CD4-positive, alpha-beta memory T cell (primary cell): ENCODE data around the gene PSMD11. TPM values are rescaled to one million over a fixed set of nuclear protein-coding genes. Genes with fewer than 3 reads are reported as not detected.
"Not testable (repeated sequence)": the region's sequence is repeated elsewhere in the genome, so short reads cannot be mapped to it uniquely, and the experiment has no call there.

Experiments
- CTCF ChIA-PET: fragments of 350-600 bp; sonication (Branson Sonifier 250); formaldehyde crosslinking; loops from one replicate; lab custom pipeline; 2021; ENCODE audit warnings: inconsistent platforms; ENCODE audit not compliant: partially characterized antibody; lab: Charles Lee
- POLR2A ChIA-PET: fragments of 350-600 bp; sonication (Branson Sonifier 250); formaldehyde crosslinking; loops from one replicate; lab custom pipeline; 2021; ENCODE audit not compliant: partially characterized antibody; lab: Charles Lee
- DNase-seq, 5 donors: peaks; one replicate each; pipeline versions ENCODE4 v3.0.0 to v3.0.0-alpha.2; 2020 to 2022; ENCODE audit warnings: mixed read lengths in 1 of 5
- H3K27ac ChIP-seq: one replicate; pipeline ENCODE4 v1.7.0; 2013; ENCODE audit warnings: low read depth, low read length
- H3K27me3 ChIP-seq: 2 replicates; pipeline ENCODE4 v1.7.0; 2013; ENCODE audit warnings: mild to moderate bottlenecking, low read length, moderate library complexity; ENCODE audit not compliant: insufficient read depth
- H3K36me3 ChIP-seq: 2 replicates; pipeline ENCODE4 v1.7.0; 2013; ENCODE audit warnings: mild to moderate bottlenecking, low read length, moderate library complexity; ENCODE audit not compliant: insufficient read depth
- H3K4me1 ChIP-seq: 2 replicates; pipeline ENCODE4 v1.7.0; 2013; ENCODE audit warnings: mild to moderate bottlenecking, low read length, moderate library complexity; ENCODE audit not compliant: insufficient read depth
- H3K4me3 ChIP-seq, 2 donors: one replicate each; pipeline ENCODE4 v1.7.0; 2013; ENCODE audit warnings: low read length in 2 of 2, mild to moderate bottlenecking in 1 of 2
- H3K9me3 ChIP-seq, 2 donors: one replicate each; pipeline ENCODE4 v1.7.0; 2013; ENCODE audit warnings: low read length in 2 of 2, control low read depth in 1 of 2; ENCODE audit not compliant: control insufficient read depth in 1 of 2
- H3K27ac Mint-ChIP-seq, 7 donors: one replicate each; pipeline ENCODE4 v1.8.0; 2020 to 2021; ENCODE audit warnings: mixed read lengths in 7 of 7, mild to moderate bottlenecking in 6 of 7, inconsistent platforms in 3 of 7, moderate library complexity in 3 of 7
- H3K27me3 Mint-ChIP-seq, 2 donors: one replicate each; pipeline ENCODE4 v1.8.0; 2020 to 2021; ENCODE audit warnings: mixed read lengths in 2 of 2
- H3K36me3 Mint-ChIP-seq, 2 donors: one replicate each; pipeline ENCODE4 v1.8.0; 2020 to 2021; ENCODE audit warnings: mixed read lengths in 2 of 2, inconsistent platforms in 1 of 2, mild to moderate bottlenecking in 1 of 2
- H3K4me1 Mint-ChIP-seq, 4 donors: one replicate each; pipeline ENCODE4 v1.8.0; 2020 to 2021; ENCODE audit warnings: mixed read lengths in 4 of 4, mild to moderate bottlenecking in 1 of 4
- H3K4me3 Mint-ChIP-seq, 8 donors: one replicate each; pipeline ENCODE4 v1.8.0; 2020 to 2021; ENCODE audit warnings: mixed read lengths in 8 of 8, mild to moderate bottlenecking in 7 of 8, moderate library complexity in 6 of 8, inconsistent platforms in 3 of 8
- H3K9me3 Mint-ChIP-seq, 8 donors: one replicate each; pipeline ENCODE4 v1.8.0; 2020 to 2021; ENCODE audit warnings: mixed read lengths in 8 of 8, mild to moderate bottlenecking in 5 of 8, inconsistent platforms in 3 of 8, moderate library complexity in 1 of 8
- intact Hi-C: fragments of 100-400 bp; cut with micrococcal nuclease; formaldehyde crosslinking; loops from one replicate; pipeline ENCODE4 v1.15.1; 2023
- polyA plus RNA-seq, 2 donors: library from polyadenylated mRNA; unstranded; fragments of 300-500 nt; fragmentation: Illumina TruSeq; gene quantifications; one replicate each; pipeline ENCODE4 v1.2.3, GENCODE V29; 2021
- total RNA-seq, 2 experiments: library from RNA; stranded (reverse); gene quantifications; one replicate each; pipeline ENCODE4 v1.2.3, GENCODE V29; 2021

Gene PSMD11
- total RNA-seq, result 10 to 100 TPM; 58.0 to 68.2 TPM
- 100 to 1,000 TPM; 138 to 140 TPM for polyA plus RNA-seq

DNA sequence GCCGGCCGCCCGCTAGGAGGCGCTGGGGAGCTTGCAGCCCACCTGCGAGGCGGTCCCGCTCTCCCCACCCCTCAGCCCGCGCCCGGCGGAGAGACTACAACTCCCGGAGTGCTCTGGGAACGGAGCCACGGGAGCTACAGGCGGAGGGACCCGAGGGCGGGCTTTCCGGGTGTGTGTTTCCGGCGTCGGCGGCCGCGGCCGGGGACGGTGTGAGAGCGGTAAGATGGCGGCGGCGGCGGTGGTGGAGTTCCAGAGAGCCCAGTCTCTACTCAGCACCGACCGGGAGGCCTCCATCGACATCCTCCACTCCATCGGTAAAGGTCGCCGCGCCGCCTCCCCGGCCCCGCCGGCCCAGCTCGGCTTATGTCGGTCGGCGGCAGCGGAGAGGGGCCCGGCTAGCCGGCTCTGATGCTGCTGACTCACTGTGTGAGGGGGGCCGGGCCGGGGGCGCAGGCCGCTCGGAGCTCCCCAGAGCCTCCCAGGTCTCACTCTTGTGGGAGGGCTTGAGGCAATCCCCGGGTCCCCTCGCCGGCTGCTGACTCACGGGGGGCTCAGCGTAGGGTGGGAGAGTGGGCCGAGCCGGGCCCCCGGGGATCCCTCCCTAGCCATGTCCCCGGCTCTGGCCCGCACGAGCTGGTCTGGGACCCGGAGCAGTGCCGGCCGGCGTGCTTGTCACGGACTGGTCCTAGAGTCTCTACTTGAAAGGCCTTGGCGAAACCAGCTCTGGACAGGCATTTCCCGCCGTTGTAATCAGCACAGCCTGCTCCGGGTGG, at the start of gene PSMD11:
TSS of gene PSMD11 (plus strand) at position 210 of the 773 bp plus-strand sequence. CDS start at position 224, 14 bp downstream.
- H3K4me1 Mint-ChIP-seq, result peaks cover 21 to 43% (median 31%) of the 10 kb centered on the region in 4 donors
- no peaks in the 10 kb centered on the region for H3K9me3 Mint-ChIP-seq
- Histone ChIP-seq H3K4me1 (peaks cover 27% of the 10 kb centered on the region), H3K4me3 (peak within 1 kb of the TSS; percentile 66 to 71), H3K27ac (peak within 1 kb of the TSS; percentile 79), H3K36me3 (peaks cover 9% of the 10 kb centered on the region), H3K9me3 (no peaks in the 10 kb centered on the region), H3K27me3 (no peaks in the 10 kb centered on the region)
- intact Hi-C loops, result loop anchor here (1.0 to 5.0 kb wide), 4 partner anchors 17 to 433 kb away; partner anchors contain the start of genes CDK5R1, MYO1D and ZNF207
- peak within 1 kb of the TSS; percentile 85 to 96 (median 90) for H3K4me3 Mint-ChIP-seq
- DNase-seq, result peak; percentile 98 to 99 (median 99)
- peak within 1 kb of the TSS; percentile 33 to 96 (median 90) for H3K27ac Mint-ChIP-seq
- CTCF ChIA-PET, result interaction anchor here (0.5 to 13.5 kb wide), 34 partner anchors 9 to 433 kb away, joined by 3 to 121 read pairs (median 3); partner anchors contain the start of gene MYO1D
- no peaks in the 10 kb centered on the region for H3K27me3 Mint-ChIP-seq
- H3K36me3 Mint-ChIP-seq, result peaks cover 8 to 31% of the 10 kb centered on the region in 2 donors
- POLR2A ChIA-PET, result interaction anchor here (0.7 to 2.3 kb wide), 19 partner anchors 10 to 544 kb away, joined by 3 to 10 read pairs (median 4); partner anchors contain the start of genes C17orf75, CDK5R1 and ZNF207

DNA sequence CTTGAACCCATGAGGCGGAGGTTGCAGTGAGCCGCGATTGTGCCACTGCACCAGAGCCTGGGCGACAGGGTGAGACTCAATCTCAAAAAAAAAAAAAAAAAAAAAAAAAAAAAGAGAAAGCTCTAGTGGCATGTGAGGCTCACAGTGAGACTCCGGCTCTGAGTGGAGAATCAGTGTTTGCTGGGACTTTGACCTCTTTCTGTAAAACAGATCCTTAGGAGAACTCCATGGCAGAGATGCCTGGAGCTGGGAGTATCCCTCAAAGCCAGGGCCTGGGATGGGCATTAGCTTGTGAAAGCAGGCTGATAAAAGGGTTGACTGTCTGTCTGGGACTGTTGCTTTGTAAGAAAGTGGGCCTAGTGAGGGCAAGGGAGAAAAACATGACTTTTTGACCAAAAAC, 48.0 kb upstream of the PSMD11 start:
- Histone ChIP-seq H3K9me3 (no peaks in the 10 kb centered on the region), H3K4me1 (no peaks in the 10 kb centered on the region), H3K4me3 (no peak overlapping the region), H3K36me3 (no peaks in the 10 kb centered on the region), H3K27ac (no peak overlapping the region), H3K27me3 (no peaks in the 10 kb centered on the region)
- Mint-ChIP-seq H3K9me3 (no peaks in the 10 kb centered on the region), H3K4me3 (no peak overlapping the region), H3K27me3 (no peaks in the 10 kb centered on the region), H3K36me3 (peaks cover 4 to 9% of the 10 kb centered on the region in 2 donors), H3K4me1 (peaks cover 0 to 9% (median 6%) of the 10 kb centered on the region in 4 donors), H3K27ac (peak overlapping the region in 2 of 7 donors; percentile 0 to 18)
- CTCF ChIA-PET, result interaction anchor here (1.1 kb wide), 1 partner anchor 24 kb away, joined by 3 read pairs; no protein-coding TSS in a partner anchor
- intact Hi-C loops, result no loop called here
- POLR2A ChIA-PET, result no interaction called here
- DNase-seq, result no peak

DNA sequence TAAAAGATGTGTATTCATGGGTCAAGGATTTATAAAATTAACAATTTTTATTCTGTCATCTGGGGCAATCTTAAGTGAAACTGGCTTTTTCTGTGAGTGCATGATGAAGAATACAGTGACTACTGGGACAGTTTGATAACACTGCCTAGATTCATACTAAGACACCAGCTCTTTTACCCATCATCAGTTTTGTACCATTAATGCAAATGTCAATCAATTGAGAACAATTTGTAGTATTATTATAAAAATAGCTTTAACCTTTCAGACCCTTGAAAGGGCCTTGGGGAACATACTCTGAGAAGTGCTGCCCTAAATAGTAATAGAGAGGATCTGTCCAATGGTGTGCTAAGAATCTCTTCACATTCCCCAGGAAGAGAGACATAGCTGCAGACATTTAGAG, 45.4 kb upstream of the PSMD11 start:
- intact Hi-C loops, result no loop called here
- H3K27ac ChIP-seq, result no peak overlapping the region
- H3K36me3 ChIP-seq, result no peaks in the 10 kb centered on the region
- H3K4me3 Mint-ChIP-seq, result no peak overlapping the region
- no peak overlapping the region for H3K4me3 ChIP-seq
- CTCF ChIA-PET, result no interaction called here
- H3K9me3 ChIP-seq, result no peaks in the 10 kb centered on the region
- H3K27me3 Mint-ChIP-seq, result no peaks in the 10 kb centered on the region
- peaks cover 0 to 7% (median 5%) of the 10 kb centered on the region in 4 donors for H3K4me1 Mint-ChIP-seq
- POLR2A ChIA-PET, result interaction anchor here (0.9 to 1.4 kb wide), 2 partner anchors 13 to 14 kb away, joined by 3 to 7 read pairs; no protein-coding TSS in a partner anchor
- peak overlapping the region in 4 of 7 donors; percentile 54 to 77 (median 66) for H3K27ac Mint-ChIP-seq
- H3K4me1 ChIP-seq, result no peaks in the 10 kb centered on the region
- no peak for DNase-seq
- no peaks in the 10 kb centered on the region for H3K9me3 Mint-ChIP-seq
- no peaks in the 10 kb centered on the region for H3K27me3 ChIP-seq
- H3K36me3 Mint-ChIP-seq, result peaks cover 3 to 5% of the 10 kb centered on the region in 2 donors

DNA sequence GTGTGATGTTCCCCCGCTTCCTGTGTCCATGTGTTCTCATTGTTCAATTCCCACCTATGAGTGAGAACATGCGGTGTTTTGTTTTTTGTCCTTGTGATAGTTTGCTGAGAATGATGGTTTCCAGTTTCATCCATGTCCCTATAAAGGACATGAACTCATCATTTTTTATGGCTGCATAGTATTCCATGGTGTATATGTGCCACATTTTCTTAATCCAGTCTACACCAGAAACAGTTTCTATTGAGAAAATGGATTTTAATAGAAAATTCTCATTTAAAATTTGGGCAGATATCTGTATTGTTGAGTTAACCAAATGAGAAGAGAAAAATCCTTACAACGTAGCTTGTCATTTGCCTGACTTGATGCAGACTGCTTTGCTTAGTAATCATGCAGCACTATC, 34.2 kb upstream of the PSMD11 start:
- H3K4me1 ChIP-seq, H3K27me3 Mint-ChIP-seq, H3K9me3 Mint-ChIP-seq, H3K27me3 ChIP-seq, intact Hi-C loops, H3K27ac ChIP-seq, H3K4me3 Mint-ChIP-seq, H3K4me1 Mint-ChIP-seq, CTCF ChIA-PET, H3K9me3 ChIP-seq, DNase-seq, H3K4me3 ChIP-seq, H3K36me3 ChIP-seq, POLR2A ChIA-PET: not testable (repeated sequence)
- peak overlapping the region in 1 of 7 donors; percentile 37 for H3K27ac Mint-ChIP-seq
- H3K36me3 Mint-ChIP-seq, result peaks cover 11 to 21% of the 10 kb centered on the region in 2 donors

DNA sequence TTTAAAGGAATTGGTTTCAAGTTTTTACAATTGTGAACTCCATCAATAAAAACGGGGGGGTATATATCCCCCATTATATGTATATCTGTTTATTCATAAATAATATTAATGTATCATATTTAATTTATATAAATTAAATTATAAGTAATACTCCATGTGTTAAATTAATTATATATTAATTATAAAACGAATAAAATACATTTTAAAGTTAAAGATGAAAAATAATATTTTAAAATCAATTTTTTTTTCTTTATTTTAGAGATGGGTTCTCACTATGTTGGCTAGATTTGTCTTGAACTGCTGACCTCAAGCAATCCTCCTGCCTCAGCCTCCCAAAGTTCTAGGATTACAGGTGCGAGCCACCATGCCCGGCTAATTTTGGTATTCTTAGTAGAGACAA, 17.4 kb upstream of the PSMD11 start:
- Mint-ChIP-seq H3K27me3 (no peaks in the 10 kb centered on the region), H3K4me3 (no peak overlapping the region), H3K9me3 (peaks cover 0 to 29% (median 15%) of the 10 kb centered on the region in 8 donors), H3K36me3 (peaks cover 12 to 20% of the 10 kb centered on the region in 2 donors), H3K4me1 (no peaks in the 10 kb centered on the region), H3K27ac (no peak overlapping the region)
- no peak for DNase-seq
- CTCF ChIA-PET, result no interaction called here
- Histone ChIP-seq H3K4me3 (no peak overlapping the region), H3K9me3 (peaks cover 0 to 10% of the 10 kb centered on the region in 2 donors), H3K27ac (no peak overlapping the region), H3K4me1 (no peaks in the 10 kb centered on the region), H3K27me3 (no peaks in the 10 kb centered on the region), H3K36me3 (no peaks in the 10 kb centered on the region)
- intact Hi-C loops, result no loop called here
- POLR2A ChIA-PET, result no interaction called here

DNA sequence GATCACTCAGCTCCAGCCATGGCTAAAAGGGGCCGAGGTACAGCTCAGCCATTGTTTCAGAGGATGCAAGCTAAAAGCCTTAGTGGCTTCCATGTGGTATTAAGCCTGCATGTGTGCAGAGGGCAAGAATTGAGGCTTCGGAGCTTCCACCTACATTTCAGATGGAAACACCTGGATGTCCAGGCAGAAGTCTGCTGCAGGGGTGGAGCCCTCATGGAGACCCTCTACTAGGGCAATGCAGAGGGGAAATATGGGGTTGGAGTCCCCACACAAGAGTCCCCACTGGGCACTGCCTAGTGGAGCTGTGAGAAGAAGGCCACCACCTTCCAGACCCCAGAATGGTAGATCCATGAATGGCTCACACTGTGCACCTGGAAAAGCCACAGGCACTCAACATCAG, 14.7 kb upstream of the PSMD11 start:
- POLR2A ChIA-PET, result no interaction called here
- CTCF ChIA-PET, result interaction anchor here (1.0 kb wide), 1 partner anchor 9 kb away, joined by 5 read pairs; no protein-coding TSS in a partner anchor

DNA sequence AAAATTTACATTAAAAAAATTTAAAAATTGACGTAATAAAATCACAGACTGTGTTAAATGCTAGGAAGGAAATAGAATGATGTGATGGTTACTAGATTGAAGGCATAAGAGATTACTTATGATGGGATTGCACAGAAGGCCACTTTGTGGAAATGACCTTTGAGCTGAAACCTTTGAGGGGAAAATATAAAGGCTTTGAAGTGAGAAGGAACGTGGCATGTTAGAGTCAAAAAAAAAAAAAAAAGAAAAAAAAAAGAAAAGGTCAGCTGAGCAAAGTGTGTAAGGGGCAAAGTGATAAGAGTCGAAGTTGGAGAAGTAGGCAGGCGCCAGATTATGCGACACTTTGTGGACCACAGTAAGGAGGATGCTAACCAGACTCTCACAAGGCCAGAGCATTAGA, 3.6 kb upstream of the PSMD11 start:
- CTCF ChIA-PET, result interaction anchor here (0.7 to 1.2 kb wide), 2 partner anchors 21 to 22 kb away, joined by 3 to 6 read pairs; no protein-coding TSS in a partner anchor
- H3K4me3 Mint-ChIP-seq, result no peak overlapping the region

More for the DNA sequence above, 14.7 kb upstream of the PSMD11 start:
- Histone ChIP-seq H3K9me3 (peaks cover 0 to 10% of the 10 kb centered on the region in 2 donors), H3K4me3 (no peak overlapping the region), H3K27me3 (no peaks in the 10 kb centered on the region), H3K27ac (no peak overlapping the region), H3K36me3 (no peaks in the 10 kb centered on the region), H3K4me1 (no peaks in the 10 kb centered on the region)
- no peak overlapping the region for H3K4me3 Mint-ChIP-seq
- H3K36me3 Mint-ChIP-seq, result peaks cover 12 to 20% of the 10 kb centered on the region in 2 donors
- no peaks in the 10 kb centered on the region for H3K27me3 Mint-ChIP-seq
- DNase-seq, result no peak
- intact Hi-C loops, result no loop called here
- peaks cover 0 to 29% (median 15%) of the 10 kb centered on the region in 8 donors for H3K9me3 Mint-ChIP-seq
- no peak overlapping the region for H3K27ac Mint-ChIP-seq
- H3K4me1 Mint-ChIP-seq, result no peaks in the 10 kb centered on the region

More for the DNA sequence above, 3.6 kb upstream of the PSMD11 start:
- Mint-ChIP-seq H3K27me3 (no peaks in the 10 kb centered on the region), H3K36me3 (peaks cover 0 to 8% of the 10 kb centered on the region in 2 donors), H3K9me3 (peaks cover 0 to 5% (median 2%) of the 10 kb centered on the region in 8 donors), H3K4me1 (peaks cover 8 to 20% (median 14%) of the 10 kb centered on the region in 4 donors), H3K27ac (no peak overlapping the region)
- H3K36me3 ChIP-seq, result no peaks in the 10 kb centered on the region
- no peak overlapping the region for H3K4me3 ChIP-seq
- no peak for DNase-seq
- peaks cover 12% of the 10 kb centered on the region for H3K4me1 ChIP-seq
- intact Hi-C loops, result loop anchor here (5.0 kb wide), 1 partner anchor 437 kb away; the partner anchor contains the start of gene MYO1D
- POLR2A ChIA-PET, result no interaction called here
- H3K27me3 ChIP-seq, result no peaks in the 10 kb centered on the region
- H3K9me3 ChIP-seq, result no peaks in the 10 kb centered on the region
- no peak overlapping the region for H3K27ac ChIP-seq
